ENCODE results near the gene C19orf81. TPM values are rescaled to one million over a fixed set of nuclear protein-coding genes. Genes with fewer than 3 reads are reported as not detected.

Gene C19orf81
- total and polyA plus RNA-seq, 8 donors = 2.2 TPM; not detected in 7

GRCh38 chr19:50629194-50629593 is 20.1 kb upstream of the C19orf81 start:
- TF ChIP-seq CTCF (IDR thresholded peaks at IDR 0.05) = no peak
- peaks cover 0 to 23% of the 10 kb centered on the region in 2 donors for H3K27me3 ChIP-seq
- no peak overlapping the region for H3K27ac ChIP-seq
- H3K4me3 ChIP-seq = no peak overlapping the region
- intact Hi-C loops (cut with DNase I) = no loop called here
- no peak for DNase-seq
- H3K36me3 ChIP-seq = no peaks in the 10 kb centered on the region
- H3K4me1 ChIP-seq = no peaks in the 10 kb centered on the region
- no peak for ATAC-seq
- peaks cover 0 to 14% of the 10 kb centered on the region in 2 donors for H3K9me3 ChIP-seq

GRCh38 chr19:50629801-50630200 is 19.4 kb upstream of the C19orf81 start:
- intact Hi-C loops (cut with DNase I) = no loop called here
- no peaks in the 10 kb centered on the region for H3K36me3 ChIP-seq
- H3K27ac ChIP-seq = no peak overlapping the region
- ATAC-seq (no peak), DNase-seq (no peak)
- no peak overlapping the region for H3K4me3 ChIP-seq
- TF ChIP-seq CTCF (IDR thresholded peaks at IDR 0.05) = no peak
- peaks cover 0 to 20% of the 10 kb centered on the region in 2 donors for H3K9me3 ChIP-seq
- H3K4me1 ChIP-seq = no peaks in the 10 kb centered on the region
- peaks cover 0 to 23% of the 10 kb centered on the region in 2 donors for H3K27me3 ChIP-seq

- peaks cover 0 to 36% of the 10 kb centered on the region in 2 donors for H3K27me3 ChIP-seq
- intact Hi-C loops (cut with DNase I) = no loop called here
- no peak overlapping the region for H3K27ac ChIP-seq
- no peak for ATAC-seq
- peaks cover 0 to 29% of the 10 kb centered on the region in 2 donors for H3K9me3 ChIP-seq
- H3K4me3 ChIP-seq = no peak overlapping the region
- H3K36me3 ChIP-seq = no peaks in the 10 kb centered on the region
- no peak for TF ChIP-seq CTCF (IDR thresholded peaks at IDR 0.05)
- H3K4me1 ChIP-seq = no peaks in the 10 kb centered on the region
- DNase-seq = no peak
Observed at GRCh38 chr19:50632151-50632835, 17.0 kb upstream of the C19orf81 start.

GRCh38 chr19:50633359-50633758 is 15.9 kb upstream of the C19orf81 start:
- H3K4me3 ChIP-seq = no peak overlapping the region
- H3K4me1 ChIP-seq = no peaks in the 10 kb centered on the region
- TF ChIP-seq CTCF (IDR thresholded peaks at IDR 0.05) = no peak
- DNase-seq (no peak), ATAC-seq (no peak)
- peaks cover 0 to 29% of the 10 kb centered on the region in 2 donors for H3K9me3 ChIP-seq
- H3K27ac ChIP-seq = no peak overlapping the region
- H3K27me3 ChIP-seq = peaks cover 5 to 47% of the 10 kb centered on the region in 2 donors
- intact Hi-C loops (cut with DNase I) = no loop called here
- H3K36me3 ChIP-seq = no peaks in the 10 kb centered on the region

GRCh38 chr19:50633973-50634372 is 15.3 kb upstream of the C19orf81 start:
- intact Hi-C loops (cut with DNase I) = no loop called here
- ATAC-seq (no peak), DNase-seq (no peak)
- H3K36me3 ChIP-seq = no peaks in the 10 kb centered on the region
- no peak for TF ChIP-seq CTCF (IDR thresholded peaks at IDR 0.05)
- H3K27me3 ChIP-seq = peaks cover 8 to 53% of the 10 kb centered on the region in 2 donors
- H3K4me3 ChIP-seq = no peak overlapping the region
- H3K9me3 ChIP-seq = peaks cover 0 to 29% of the 10 kb centered on the region in 2 donors
- H3K4me1 ChIP-seq = no peaks in the 10 kb centered on the region
- H3K27ac ChIP-seq = no peak overlapping the region

Data from left lung (tissue), 10 donors.